ENCODE data around the gene VN1R2.
"Not testable (repeated sequence)": the region's sequence is repeated elsewhere in the genome, so short reads cannot be mapped to it uniquely, and the experiment has no call there.

Gene VN1R2

GRCh38 chr19:53257715-53258342, at the start of gene VN1R2:
TSS of gene VN1R2 (plus strand) at chr19:53258292. CDS start at chr19:53258376, 84 bp downstream.
- DNase-seq (ENCODE audit: low read depth): not testable (repeated sequence)

- DNase-seq (ENCODE audit: low read depth): not testable (repeated sequence)
Measured at GRCh38 chr19:53211554-53211953, 46.5 kb upstream of the VN1R2 start.

GRCh38 chr19:53212703-53213320, 45.3 kb upstream of the VN1R2 start:
- DNase-seq (ENCODE audit: low read depth): no peak

- not testable (repeated sequence) for DNase-seq (ENCODE audit: low read depth)
Measured at GRCh38 chr19:53222716-53223115, 35.4 kb upstream of the VN1R2 start.

- no peak for DNase-seq (ENCODE audit: low read depth)
Measured at GRCh38 chr19:53224606-53225005, 33.5 kb upstream of the VN1R2 start.

GRCh38 chr19:53237114-53237777, 20.8 kb upstream of the VN1R2 start:
- DNase-seq (ENCODE audit: low read depth): no peak

GRCh38 chr19:53246498-53246897, 11.6 kb upstream of the VN1R2 start:
- DNase-seq (ENCODE audit: low read depth): no peak

- DNase-seq (ENCODE audit: low read depth): peak; percentile 70
Measured at GRCh38 chr19:53254411-53255341, 3.4 kb upstream of the VN1R2 start, which contains the start of gene ZNF677. TSS of gene ZNF677 (minus strand) at chr19:53254873. CDS start at chr19:53251550, 3,323 bp downstream.

- DNase-seq (ENCODE audit: low read depth): not testable (repeated sequence)
Measured at GRCh38 chr19:53267623-53268022, 9.5 kb downstream of the VN1R2 start, which contains the start of gene VN1R4. TSS of gene VN1R4 (minus strand) at chr19:53267723. CDS start at chr19:53267665, 58 bp downstream.

- not testable (repeated sequence) for DNase-seq (ENCODE audit: low read depth)
Measured at GRCh38 chr19:53269861-53270260, 11.8 kb downstream of the VN1R2 start.

GRCh38 chr19:53272044-53272443, 14.0 kb downstream of the VN1R2 start:
- no peak for DNase-seq (ENCODE audit: low read depth)

GRCh38 chr19:53275480-53275879, 17.4 kb downstream of the VN1R2 start:
- DNase-seq (ENCODE audit: low read depth): no peak

- DNase-seq (ENCODE audit: low read depth): not testable (repeated sequence)
Measured at GRCh38 chr19:53281947-53282346, 23.9 kb downstream of the VN1R2 start.

- no peak for DNase-seq (ENCODE audit: low read depth)
Measured at GRCh38 chr19:53285087-53285486, 27.0 kb downstream of the VN1R2 start.

GRCh38 chr19:53290758-53291549, 32.9 kb downstream of the VN1R2 start:
- DNase-seq (ENCODE audit: low read depth): no peak

GRCh38 chr19:53294786-53295441, 36.8 kb downstream of the VN1R2 start:
- no peak for DNase-seq (ENCODE audit: low read depth)

GRCh38 chr19:53301341-53301740, 43.2 kb downstream of the VN1R2 start:
- not testable (repeated sequence) for DNase-seq (ENCODE audit: low read depth)

- DNase-seq (ENCODE audit: low read depth): no peak
Measured at GRCh38 chr19:53308339-53308811, 50.3 kb downstream of the VN1R2 start.
